ENCODE measurements around the gene POLE. TPM values are rescaled to one million over a fixed set of nuclear protein-coding genes. Genes with fewer than 3 reads are reported as not detected.

The POLE gene
- total and polyA plus RNA-seq, 2 of the 4 experiments (the other 2 are of a cell fraction), result 17.2 to 20.7 TPM

DNA sequence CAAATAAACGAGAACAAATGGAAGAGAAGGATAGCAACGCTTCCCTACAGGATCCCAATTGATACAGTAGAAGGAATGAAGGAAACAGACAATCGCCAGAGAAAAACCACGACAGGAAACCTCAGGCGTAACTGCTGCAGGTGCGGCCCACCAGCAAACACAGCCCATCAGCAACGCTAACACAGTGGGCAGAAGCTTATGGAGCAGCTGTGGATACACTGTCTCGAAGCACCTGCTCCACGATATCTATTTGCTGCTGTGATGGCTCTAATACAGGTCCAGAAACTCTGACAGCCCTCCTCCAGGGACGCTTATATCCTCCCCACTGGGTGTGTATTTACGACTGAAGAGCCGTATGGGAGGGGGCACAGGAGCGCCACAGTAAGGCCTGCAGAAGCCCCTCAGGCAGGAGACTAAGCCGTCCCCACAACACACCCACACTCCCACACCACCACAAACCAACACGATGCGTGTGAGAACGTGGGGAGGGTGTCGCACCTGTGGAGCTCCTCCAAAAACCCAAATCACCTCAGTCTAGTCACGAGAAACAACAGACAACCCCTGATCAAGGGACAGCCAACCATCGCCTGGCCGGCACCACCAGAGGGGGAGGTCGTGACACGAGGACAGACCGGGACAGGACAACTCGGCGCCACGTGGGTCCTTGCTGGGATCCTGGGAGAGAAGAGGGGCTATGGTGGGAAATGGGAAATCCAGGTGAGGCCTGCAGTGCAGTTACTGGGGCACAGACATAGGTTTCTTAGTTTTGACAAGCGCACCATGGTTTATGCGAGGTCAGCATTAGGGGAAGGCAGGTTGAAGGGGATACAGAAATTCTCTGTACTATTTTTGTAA lies 24.0 kb downstream of the POLE start:
- Histone ChIP-seq H3K36me3 (ENCODE audit: control insufficient read depth, insufficient read depth, low read length) (peaks cover 57% of the 10 kb centered on the region), H3K9me1 (ENCODE audit: insufficient read depth, low read length) (peaks cover 3% of the 10 kb centered on the region), H2AFZ (replicated peaks; ENCODE audit: low read length, poor library complexity) (no peak overlapping the region), H4K8ac (ENCODE audit: low read depth in 2 of 2, low read length in 2 of 2) (no peak overlapping the region), H3K4me2 (ENCODE audit: low read depth, low read length) (no peak overlapping the region), H3K9me3 (ENCODE audit: control insufficient read depth, insufficient read depth, low read length) (no peaks in the 10 kb centered on the region), H4K5ac (ENCODE audit: low read depth, low read length) (no peak overlapping the region), H4K20me1 (ENCODE audit: insufficient read depth, low read length) (no peaks in the 10 kb centered on the region), H3K56ac (ENCODE audit: extremely low read depth, insufficient read depth, low read length) (no peak overlapping the region), H4K91ac (ENCODE audit: insufficient read depth, low read depth, low read length) (no peak overlapping the region), H3K27me3 (ENCODE audit: control insufficient read depth, insufficient read depth, low read length) (no peaks in the 10 kb centered on the region), H3K4me3 (ENCODE audit: insufficient read depth, low read depth, low read length) (no peak overlapping the region), H2BK120ac (ENCODE audit: low read depth, low read length) (no peak overlapping the region), H2BK15ac (ENCODE audit: low read depth, low read length) (no peak overlapping the region), H3K23ac (ENCODE audit: low read depth, low read length) (no peak overlapping the region), H3K14ac (replicated peaks; ENCODE audit: low read depth, low read length) (no peak overlapping the region), H3K27ac (ENCODE audit: insufficient read depth, low read length) (no peak overlapping the region), H3K9ac (ENCODE audit: low read depth, low read length) (no peak overlapping the region), H2BK20ac (ENCODE audit: low read depth, low read length) (no peak overlapping the region), H2AK9ac (replicated peaks; ENCODE audit: low read depth, low read length, poor library complexity) (no peak overlapping the region), H2AK5ac (ENCODE audit: low read depth, low read length) (no peak overlapping the region), H3K4ac (ENCODE audit: low read depth, low read length) (no peak overlapping the region), H2BK5ac (ENCODE audit: low read depth, low read length, poor library complexity, severe bottlenecking) (no peak overlapping the region), H3K79me1 (ENCODE audit: low read depth in 1 of 2, low read length in 2 of 2) (no peaks in the 10 kb centered on the region), H3K4me1 (ENCODE audit: control insufficient read depth, insufficient read depth, low read length) (no peaks in the 10 kb centered on the region), H3K18ac (ENCODE audit: low read depth, low read length) (no peak overlapping the region)
- intact Hi-C loops (cut with micrococcal nuclease) (no loop called here), in situ Hi-C loops (cut with MboI; ENCODE audit: low sequenced_read_pairs) (no loop called here), dilution Hi-C loops (cut with HindIII; ENCODE audit: low sequenced_read_pairs, unreplicated experiment) (no loop called here)
- TF ChIP-seq ELK1 (IDR thresholded peaks at IDR 0.05; ENCODE audit: borderline replicate concordance, low read depth, low read length) (no peak), POLR2A (IDR thresholded peaks at IDR 0.05; ENCODE audit: low read depth, low read length) (no peak), CEBPB (IDR thresholded peaks at IDR 0.05; ENCODE audit: low read depth, low read length) (no peak), FOS (IDR thresholded peaks at IDR 0.05; ENCODE audit: low read depth, low read length) (no peak), MAFK (IDR thresholded peaks at IDR 0.05; ENCODE audit: low read depth, low read length) (no peak), RFX5 (IDR thresholded peaks at IDR 0.05; ENCODE audit: low read depth, low read length) (no peak), CHD1 (IDR thresholded peaks at IDR 0.05; ENCODE audit: low read depth, low read length) (no peak), BHLHE40 (IDR thresholded peaks at IDR 0.05; ENCODE audit: low read depth, low read length) (no peak), SMC3 (IDR thresholded peaks at IDR 0.05; ENCODE audit: low read depth, low read length) (no peak), MXI1 (IDR thresholded peaks at IDR 0.05; ENCODE audit: borderline replicate concordance, low read depth, low read length) (no peak)
- TF ChIP-seq, protein P1, sequence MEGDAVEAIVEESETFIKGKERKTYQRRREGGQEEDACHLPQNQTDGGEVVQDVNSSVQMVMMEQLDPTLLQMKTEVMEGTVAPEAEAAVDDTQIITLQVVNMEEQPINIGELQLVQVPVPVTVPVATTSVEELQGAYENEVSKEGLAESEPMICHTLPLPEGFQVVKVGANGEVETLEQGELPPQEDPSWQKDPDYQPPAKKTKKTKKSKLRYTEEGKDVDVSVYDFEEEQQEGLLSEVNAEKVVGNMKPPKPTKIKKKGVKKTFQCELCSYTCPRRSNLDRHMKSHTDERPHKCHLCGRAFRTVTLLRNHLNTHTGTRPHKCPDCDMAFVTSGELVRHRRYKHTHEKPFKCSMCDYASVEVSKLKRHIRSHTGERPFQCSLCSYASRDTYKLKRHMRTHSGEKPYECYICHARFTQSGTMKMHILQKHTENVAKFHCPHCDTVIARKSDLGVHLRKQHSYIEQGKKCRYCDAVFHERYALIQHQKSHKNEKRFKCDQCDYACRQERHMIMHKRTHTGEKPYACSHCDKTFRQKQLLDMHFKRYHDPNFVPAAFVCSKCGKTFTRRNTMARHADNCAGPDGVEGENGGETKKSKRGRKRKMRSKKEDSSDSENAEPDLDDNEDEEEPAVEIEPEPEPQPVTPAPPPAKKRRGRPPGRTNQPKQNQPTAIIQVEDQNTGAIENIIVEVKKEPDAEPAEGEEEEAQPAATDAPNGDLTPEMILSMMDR (conservative IDR thresholded peaks at IDR 0.05; ENCODE audit: low read depth, low read length), result no peak
- TF ChIP-seq, protein P2, sequence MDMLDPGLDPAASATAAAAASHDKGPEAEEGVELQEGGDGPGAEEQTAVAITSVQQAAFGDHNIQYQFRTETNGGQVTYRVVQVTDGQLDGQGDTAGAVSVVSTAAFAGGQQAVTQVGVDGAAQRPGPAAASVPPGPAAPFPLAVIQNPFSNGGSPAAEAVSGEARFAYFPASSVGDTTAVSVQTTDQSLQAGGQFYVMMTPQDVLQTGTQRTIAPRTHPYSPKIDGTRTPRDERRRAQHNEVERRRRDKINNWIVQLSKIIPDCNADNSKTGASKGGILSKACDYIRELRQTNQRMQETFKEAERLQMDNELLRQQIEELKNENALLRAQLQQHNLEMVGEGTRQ (IDR thresholded peaks at IDR 0.05; ENCODE audit: low read depth, low read length), result no peak
- DNase-seq (no peak), ATAC-seq (ENCODE audit: low read depth) (no peak)
- BruUV-seq (replicated peaks), result no TSS peak
- 95% methylated on average over 12 of the region's 29 CpGs; no CpG with 5 or more reads in 1 of the 2 experiments for whole genome bisulfite sequencing, 2 experiments (ENCODE audit: extremely low coverage in 2 of 2, insufficient read length in 1 of 2)
- ChIA-PET CTCF (no interaction called here), POLR2A (ENCODE audit: unreplicated experiment) (no interaction called here)

All from IMR-90 (cell line).